GM18951 (cell line): ENCODE measurements around the gene LRP5.
"Not testable (repeated sequence)": the region's sequence is repeated elsewhere in the genome, so short reads cannot be mapped to it uniquely, and the experiment has no call there.

ENCODE experiments used
- POLR2A ChIP-seq: IDR thresholded peaks from 4 replicates; pipeline ENCODE4 v1.6.1; 2011; ENCODE audit warnings: mild to moderate bottlenecking; ENCODE audit not compliant: insufficient read length, insufficient read depth; ENCODE audit errors: extremely low read depth
- in situ Hi-C: fragments of 300-500 bp; cut with MboI; formaldehyde crosslinking; loops from one replicate; pipeline ENCODE4 v1.12.0; 2022; ENCODE audit warnings: low sequenced_read_pairs, mixed read lengths, inconsistent platforms; ENCODE audit not compliant: unreplicated experiment

The LRP5 gene

GRCh38 chr11:68332186-68332585, 19.8 kb downstream of the LRP5 start:
- no peak for TF ChIP-seq POLR2A
- in situ Hi-C loops, result no loop called here

GRCh38 chr11:68333173-68333572, 20.8 kb downstream of the LRP5 start:
- in situ Hi-C loops, result no loop called here
- no peak for TF ChIP-seq POLR2A

- TF ChIP-seq POLR2A, result no peak
- in situ Hi-C loops, result no loop called here
Observed at GRCh38 chr11:68334923-68335322, 22.5 kb downstream of the LRP5 start.

- in situ Hi-C loops, result no loop called here
- no peak for TF ChIP-seq POLR2A
Observed at GRCh38 chr11:68335683-68336082, 23.3 kb downstream of the LRP5 start.

GRCh38 chr11:68336716-68337115, 24.3 kb downstream of the LRP5 start:
- in situ Hi-C loops, result no loop called here
- no peak for TF ChIP-seq POLR2A

- in situ Hi-C loops, result no loop called here
- no peak for TF ChIP-seq POLR2A
Observed at GRCh38 chr11:68337399-68337835, 25.0 kb downstream of the LRP5 start.

GRCh38 chr11:68338051-68338780, 25.8 kb downstream of the LRP5 start:
- no peak for TF ChIP-seq POLR2A
- in situ Hi-C loops, result no loop called here

GRCh38 chr11:68340003-68340767, 27.8 kb downstream of the LRP5 start:
- no peak for TF ChIP-seq POLR2A
- in situ Hi-C loops, result no loop called here

- in situ Hi-C loops, result no loop called here
- no peak for TF ChIP-seq POLR2A
Observed at GRCh38 chr11:68340784-68341556, 28.6 kb downstream of the LRP5 start.

- TF ChIP-seq POLR2A, result no peak
Observed at GRCh38 chr11:68341557-68342458, 29.4 kb downstream of the LRP5 start.

GRCh38 chr11:68342459-68343158, 30.2 kb downstream of the LRP5 start:
- in situ Hi-C loops, result no loop called here
- no peak for TF ChIP-seq POLR2A

More at GRCh38 chr11:68341557-68342458, 29.4 kb downstream of the LRP5 start:
- in situ Hi-C loops, result no loop called here

GRCh38 chr11:68343761-68344256, 31.4 kb downstream of the LRP5 start:
- in situ Hi-C loops, result no loop called here
- TF ChIP-seq POLR2A, result no peak

- in situ Hi-C loops, result not testable (repeated sequence)
Observed at GRCh38 chr11:68344821-68345220, 32.4 kb downstream of the LRP5 start.
